Gastroesophageal sphincter (tissue), 4 donors: ENCODE measurements around the gene CIITA. TPM values are rescaled to one million over a fixed set of nuclear protein-coding genes. Genes with fewer than 3 reads are reported as not detected.
"Not testable (repeated sequence)": the region's sequence is repeated elsewhere in the genome, so short reads cannot be mapped to it uniquely, and the experiment has no call there.

Experiments
- ATAC-seq: fragments of 150-250 bp; one replicate; pipeline ENCODE4 v1.9.1; 2016; ENCODE audit warnings: mild to moderate bottlenecking, moderate library complexity
- H3K27ac ChIP-seq, 4 donors: fragments of 200-600 bp; sonication (generic) in 3 of 4; 1 replicate in 3 of 4; 2 replicates in 1 of 4; pipeline ENCODE4 v1.5.1; 2016 to 2019
- H3K27me3 ChIP-seq: fragments of 200-600 bp; sonication (generic); one replicate; pipeline ENCODE4 v1.5.1; 2019
- H3K36me3 ChIP-seq, 2 donors: fragments of 200-600 bp; sonication (generic); one replicate each; pipeline ENCODE4 v1.5.1; 2019; ENCODE audit warnings: control low read depth in 1 of 2
- H3K4me1 ChIP-seq, 3 donors: fragments of 200-600 bp; sonication (generic); 1 replicate in 2 of 3; 2 replicates in 1 of 3; pipeline ENCODE4 v1.5.1; 2016 to 2019; ENCODE audit warnings: control low read depth in 2 of 3
- H3K4me3 ChIP-seq, 2 donors: fragments of 200-600 bp; sonication (generic); one replicate each; pipeline ENCODE4 v1.5.1; 2019; ENCODE audit warnings: mild to moderate bottlenecking in 1 of 2, moderate library complexity in 1 of 2
- H3K9me3 ChIP-seq, 3 donors: fragments of 200-600 bp; sonication (generic); one replicate each; pipeline ENCODE4 v1.5.1; 2017 to 2019; ENCODE audit warnings: control low read depth in 2 of 3
- EP300 ChIP-seq: sonication (generic); formaldehyde crosslinking; IDR thresholded peaks from one replicate; pipeline ENCODE4 v1.6.1; 2017; ENCODE audit warnings: antibody characterized with exemption, mild to moderate bottlenecking
- POLR2A ChIP-seq, 2 donors: fragments of 450-650 bp; IDR thresholded peaks; one replicate each; pipeline ENCODE4 v1.6.1; 2017; ENCODE audit warnings: antibody characterized with exemption in 2 of 2, mild to moderate bottlenecking in 2 of 2, moderate library complexity in 1 of 2
- POLR2AphosphoS5 ChIP-seq: sonication (generic); formaldehyde crosslinking; IDR thresholded peaks from one replicate; pipeline ENCODE4 v1.6.1; 2017; ENCODE audit warnings: antibody characterized with exemption
- WGBS, 2 donors: methylation state at CpG; one replicate each; pipeline ENCODE4 v1.1.5; 2018; ENCODE audit warnings: low coverage in 1 of 2; 5-methylcytosine and 5-hydroxymethylcytosine counted together
- total RNA-seq, 4 donors: library from RNA; depleted of rRNA; stranded (reverse); fragments of >200 nt; gene quantifications; one replicate each; pipeline ENCODE4 v1.1.0, GENCODE V29; 2016
- TF ChIP-seq, protein P1 (sequence below), 4 experiments: fragments of 200-600 bp in 2 of 4; fragments of 450-650 bp in 2 of 4; sonication (generic) in 1 of 4; IDR thresholded peaks; one replicate each; pipeline ENCODE4 v1.5.1; 2017 to 2019; ENCODE audit warnings: antibody characterized with exemption in 4 of 4, mild to moderate bottlenecking in 2 of 4, moderate library complexity in 2 of 4

Gene CIITA
- total RNA-seq, 4 donors from 2014 or later = 4.3 to 26.5 (median 7.4) TPM

DNA sequence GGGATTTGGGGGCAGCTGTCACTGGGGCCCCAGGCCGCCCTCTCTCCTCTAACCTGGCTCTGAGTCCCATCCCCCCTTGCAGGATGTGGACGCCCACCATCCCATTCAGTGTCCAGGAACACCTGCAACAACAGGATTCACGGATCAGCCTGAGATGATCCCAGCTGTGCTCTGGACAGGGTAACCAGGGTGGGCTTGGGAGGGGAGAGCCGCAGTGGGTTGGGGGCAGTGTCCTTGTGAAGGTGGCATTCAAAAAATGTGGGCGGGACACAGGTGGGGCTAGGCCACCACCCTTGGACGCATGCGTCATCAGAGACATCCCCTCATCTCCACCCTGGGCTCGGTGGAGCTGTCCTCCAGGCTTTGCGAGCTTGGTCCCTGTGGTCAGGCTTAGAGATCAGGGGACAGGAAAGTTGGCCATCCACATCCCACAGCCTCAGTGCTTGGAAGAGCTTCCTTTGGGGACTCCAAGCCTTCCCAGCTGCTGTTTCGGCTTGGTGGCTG lies 46.2 kb downstream of the CIITA start:
- Histone ChIP-seq H3K27ac (peak overlapping the region in 3 of 4 donors; percentile 71 to 79 (median 76)), H3K36me3 (peaks cover 0 to 45% of the 10 kb centered on the region in 2 donors), H3K4me3 (no peak overlapping the region), H3K9me3 (peaks cover 0 to 6% (median 0%) of the 10 kb centered on the region in 3 donors), H3K27me3 (no peaks in the 10 kb centered on the region), H3K4me1 (peaks cover 0 to 67% (median 30%) of the 10 kb centered on the region in 3 donors)
- TF ChIP-seq, protein P1, sequence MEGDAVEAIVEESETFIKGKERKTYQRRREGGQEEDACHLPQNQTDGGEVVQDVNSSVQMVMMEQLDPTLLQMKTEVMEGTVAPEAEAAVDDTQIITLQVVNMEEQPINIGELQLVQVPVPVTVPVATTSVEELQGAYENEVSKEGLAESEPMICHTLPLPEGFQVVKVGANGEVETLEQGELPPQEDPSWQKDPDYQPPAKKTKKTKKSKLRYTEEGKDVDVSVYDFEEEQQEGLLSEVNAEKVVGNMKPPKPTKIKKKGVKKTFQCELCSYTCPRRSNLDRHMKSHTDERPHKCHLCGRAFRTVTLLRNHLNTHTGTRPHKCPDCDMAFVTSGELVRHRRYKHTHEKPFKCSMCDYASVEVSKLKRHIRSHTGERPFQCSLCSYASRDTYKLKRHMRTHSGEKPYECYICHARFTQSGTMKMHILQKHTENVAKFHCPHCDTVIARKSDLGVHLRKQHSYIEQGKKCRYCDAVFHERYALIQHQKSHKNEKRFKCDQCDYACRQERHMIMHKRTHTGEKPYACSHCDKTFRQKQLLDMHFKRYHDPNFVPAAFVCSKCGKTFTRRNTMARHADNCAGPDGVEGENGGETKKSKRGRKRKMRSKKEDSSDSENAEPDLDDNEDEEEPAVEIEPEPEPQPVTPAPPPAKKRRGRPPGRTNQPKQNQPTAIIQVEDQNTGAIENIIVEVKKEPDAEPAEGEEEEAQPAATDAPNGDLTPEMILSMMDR (IDR thresholded peaks at IDR 0.05) = no peak
- TF ChIP-seq EP300 = no peak
- no peak for TF ChIP-seq POLR2A (IDR thresholded peaks at IDR 0.05)
- no peak for TF ChIP-seq POLR2AphosphoS5
- 92 to 100% methylated on average over 2 of the region's 10 CpGs for WGBS, 2 donors
- no peak for ATAC-seq

DNA sequence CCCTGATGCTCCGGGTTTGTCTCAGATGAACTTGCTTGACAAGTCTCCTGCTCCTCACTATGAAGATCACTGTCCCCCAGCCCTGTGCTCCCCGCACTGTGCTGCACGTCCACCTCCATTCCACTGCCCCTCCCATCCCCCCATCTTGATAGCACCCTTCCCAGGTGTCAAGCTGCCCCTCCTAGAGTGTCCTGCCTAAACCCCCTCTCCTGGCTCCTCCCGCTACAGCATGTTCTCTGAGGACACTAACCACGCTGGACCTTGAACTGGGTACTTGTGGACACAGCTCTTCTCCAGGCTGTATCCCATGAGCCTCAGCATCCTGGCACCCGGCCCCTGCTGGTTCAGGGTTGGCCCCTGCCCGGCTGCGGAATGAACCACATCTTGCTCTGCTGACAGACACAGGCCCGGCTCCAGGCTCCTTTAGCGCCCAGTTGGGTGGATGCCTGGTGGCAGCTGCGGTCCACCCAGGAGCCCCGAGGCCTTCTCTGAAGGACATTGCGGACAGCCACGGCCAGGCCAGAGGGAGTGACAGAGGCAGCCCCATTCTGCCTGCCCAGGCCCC lies 46.7 kb downstream of the CIITA start:
- peak; percentile 81 for ATAC-seq
- H3K27me3 ChIP-seq = no peaks in the 10 kb centered on the region
- peaks cover 0 to 6% (median 0%) of the 10 kb centered on the region in 3 donors for H3K9me3 ChIP-seq
- no peak overlapping the region for H3K4me3 ChIP-seq
- 81 to 83% methylated on average over 2 to 11 of the region's 14 CpGs for WGBS, 2 donors
- H3K27ac ChIP-seq = peak overlapping the region in 3 of 4 donors; percentile 71 to 79 (median 76)
- H3K36me3 ChIP-seq = peaks cover 0 to 51% of the 10 kb centered on the region in 2 donors
- TF ChIP-seq POLR2A (IDR thresholded peaks at IDR 0.05) (no peak), EP300 (no peak), POLR2AphosphoS5 (peak; percentile 63)
- TF ChIP-seq, protein P1 (IDR thresholded peaks at IDR 0.05) = no peak
- peaks cover 0 to 62% (median 26%) of the 10 kb centered on the region in 3 donors for H3K4me1 ChIP-seq

DNA sequence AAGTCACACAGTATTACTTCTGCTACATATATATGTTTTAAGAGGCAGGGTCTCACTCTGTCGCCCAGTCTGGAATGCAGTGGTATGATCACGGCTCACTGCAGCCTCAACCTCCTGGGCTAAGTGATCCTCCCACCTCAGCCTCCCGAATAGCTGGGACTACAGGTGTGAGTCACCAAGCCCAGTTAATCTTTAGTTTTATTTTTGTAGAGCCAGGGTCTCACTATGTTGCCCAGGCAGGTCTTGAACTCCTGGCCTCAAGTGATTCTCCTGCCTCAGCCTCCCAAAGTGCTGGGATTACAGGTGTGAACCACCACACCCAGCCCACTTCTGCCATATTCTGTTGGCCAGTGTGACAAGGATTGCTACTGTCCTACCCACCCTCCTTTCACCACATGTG lies 48.3 kb downstream of the CIITA start:
- WGBS, 2 donors = 82% methylated on average over 3 of the region's 3 CpGs; no CpG with 5 or more reads in 1 of the 2 donors
- not testable (repeated sequence) for H3K27me3 ChIP-seq, H3K27ac ChIP-seq, H3K4me3 ChIP-seq, H3K9me3 ChIP-seq, ATAC-seq
- H3K4me1 ChIP-seq = peaks cover 0 to 60% (median 22%) of the 10 kb centered on the region in 3 donors
- H3K36me3 ChIP-seq = peaks cover 0 to 65% of the 10 kb centered on the region in 2 donors

DNA sequence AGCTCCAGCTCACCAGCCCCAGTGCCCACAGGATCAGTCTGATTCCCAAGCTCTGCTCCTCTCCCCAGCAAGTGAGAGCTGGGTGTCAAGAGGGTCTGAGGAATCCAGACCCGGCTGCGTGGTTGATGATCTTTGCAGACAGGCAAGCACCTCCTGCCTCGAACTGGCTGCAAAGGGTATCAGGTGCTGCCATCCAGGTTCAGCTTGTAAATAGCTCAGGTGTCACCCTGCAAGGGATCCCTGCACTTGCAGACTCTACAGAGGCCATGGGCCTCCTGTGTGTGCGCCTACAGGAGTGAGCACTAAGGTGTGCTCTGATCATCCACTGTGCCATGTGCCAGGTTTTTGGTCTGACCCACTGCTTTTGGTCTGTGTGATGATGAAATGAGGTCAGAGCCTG lies 49.1 kb downstream of the CIITA start:
- Histone ChIP-seq H3K4me1 (peaks cover 0 to 60% (median 22%) of the 10 kb centered on the region in 3 donors), H3K4me3 (no peak overlapping the region), H3K27ac (no peak overlapping the region), H3K9me3 (peaks cover 0 to 6% (median 0%) of the 10 kb centered on the region in 3 donors), H3K27me3 (no peaks in the 10 kb centered on the region), H3K36me3 (peaks cover 0 to 73% of the 10 kb centered on the region in 2 donors)
- no peak for TF ChIP-seq EP300
- TF ChIP-seq POLR2A (IDR thresholded peaks at IDR 0.05) = no peak
- TF ChIP-seq POLR2AphosphoS5 = no peak
- TF ChIP-seq, protein P1 (IDR thresholded peaks at IDR 0.05) = no peak
- 0 to 100% methylated on average over 1 to 2 of the region's 4 CpGs for WGBS, 2 donors
- ATAC-seq = no peak

DNA sequence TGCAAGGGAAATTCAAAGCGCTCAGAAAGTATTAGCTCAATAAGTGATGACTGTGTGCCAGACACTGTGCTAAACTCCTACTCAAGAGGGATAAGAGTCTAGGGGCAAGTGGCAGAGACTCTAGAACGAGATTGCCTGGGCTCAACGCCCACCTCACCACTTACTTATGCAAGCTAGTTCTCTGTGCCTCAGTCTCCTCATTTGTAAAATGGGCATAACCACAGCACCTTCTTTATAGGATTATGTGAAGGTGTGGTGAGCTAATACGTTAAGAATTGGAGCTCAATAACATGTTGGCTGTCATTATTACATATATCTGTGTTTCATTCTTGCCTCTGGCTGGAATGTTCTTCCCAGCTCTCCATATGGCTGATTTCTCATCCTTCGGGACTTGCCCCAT lies 49.9 kb downstream of the CIITA start:
- peaks cover 0 to 81% of the 10 kb centered on the region in 2 donors for H3K36me3 ChIP-seq
- WGBS, 2 donors = 94 to 97% methylated on average over 5 of the region's 5 CpGs

More for the DNA sequence above, 49.9 kb downstream of the CIITA start:
- H3K27me3 ChIP-seq = no peaks in the 10 kb centered on the region
- no peak for ATAC-seq
- H3K27ac ChIP-seq = no peak overlapping the region
- peaks cover 0 to 6% (median 0%) of the 10 kb centered on the region in 3 donors for H3K9me3 ChIP-seq
- H3K4me3 ChIP-seq = no peak overlapping the region
- peaks cover 0 to 57% (median 18%) of the 10 kb centered on the region in 3 donors for H3K4me1 ChIP-seq
- TF ChIP-seq, protein P1 (IDR thresholded peaks at IDR 0.05) = no peak
- TF ChIP-seq POLR2AphosphoS5 (no peak), POLR2A (IDR thresholded peaks at IDR 0.05) (no peak), EP300 (no peak)
